ENCODE results near the gene LIPA.

DNA sequence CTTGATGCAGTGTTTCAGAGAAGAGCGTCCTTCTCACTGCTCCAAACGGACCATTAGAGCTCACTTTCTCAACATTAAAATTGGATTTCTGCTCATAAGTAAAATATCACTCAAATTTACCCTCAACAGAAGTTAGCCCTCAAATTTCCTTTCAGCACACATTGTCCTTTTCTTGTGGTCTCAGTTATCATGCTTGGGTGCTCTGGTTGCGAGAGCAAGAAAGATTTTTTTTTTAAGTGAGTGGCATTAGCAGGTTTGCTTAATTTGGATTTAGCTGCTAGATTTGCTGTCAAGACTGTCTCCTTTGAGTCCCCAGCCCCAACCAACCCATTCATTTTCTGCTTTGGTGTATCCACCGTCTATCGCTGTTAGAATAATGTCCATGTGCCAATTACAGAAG lies 41.9 kb downstream of the LIPA start:
- TF ChIP-seq EZH2phosphoT487 (IDR thresholded peaks at IDR 0.05; ENCODE audit: insufficient read depth, low read depth) (no peak), EZH2 (IDR thresholded peaks at IDR 0.05; ENCODE audit: insufficient read depth, poor library complexity, severe bottlenecking) (no peak)

All from GM23248 (cell line).